Smooth muscle cell (in vitro differentiated cells): ENCODE data around the gene ST6GALNAC3. TPM values are rescaled to one million over a fixed set of nuclear protein-coding genes. Genes with fewer than 3 reads are reported as not detected.

Experiments
- DNase-seq: peaks from one replicate; lab custom pipeline; 2025; ENCODE audit not compliant: unreplicated experiment; lab: John Stamatoyannopoulos, UW
- H2AFZ ChIP-seq: fragments of 200-600 bp; sonication (generic); 2 replicates; pipeline ENCODE4 v1.6.0; 2016; ENCODE audit warnings: antibody characterized with exemption, low read depth, mild to moderate bottlenecking
- H3F3A ChIP-seq: fragments of 200-600 bp; sonication (generic); 2 replicates; pipeline ENCODE4 v1.6.0; 2017; ENCODE audit warnings: antibody characterized with exemption, low read depth
- H3K27ac ChIP-seq: fragments of 200-600 bp; sonication (generic); 2 replicates; pipeline ENCODE4 v1.5.1; 2016; ENCODE audit warnings: low read depth, mild to moderate bottlenecking
- H3K27me3 ChIP-seq: fragments of 200-600 bp; sonication (generic); 2 replicates; pipeline ENCODE4 v1.6.1; 2016; ENCODE audit warnings: low read depth, mild to moderate bottlenecking
- H3K36me3 ChIP-seq: fragments of 200-600 bp; sonication (generic); 2 replicates; pipeline ENCODE4 v1.5.1; 2016; ENCODE audit warnings: low read depth
- H3K4me1 ChIP-seq: fragments of 200-600 bp; sonication (generic); 2 replicates; pipeline ENCODE4 v1.5.1; 2016; ENCODE audit warnings: low read depth
- H3K4me2 ChIP-seq: fragments of 200-600 bp; sonication (generic); 2 replicates; pipeline ENCODE4 v1.6.0; 2016; ENCODE audit warnings: mild to moderate bottlenecking
- H3K4me3 ChIP-seq: fragments of 200-600 bp; sonication (generic); 2 replicates; pipeline ENCODE4 v1.5.1; 2016; ENCODE audit warnings: mild to moderate bottlenecking
- H3K79me2 ChIP-seq: fragments of 200-600 bp; sonication (generic); 2 replicates; pipeline ENCODE4 v1.6.0; 2016; ENCODE audit warnings: low read depth, mild to moderate bottlenecking
- H3K9ac ChIP-seq: fragments of 200-600 bp; sonication (generic); 2 replicates; pipeline ENCODE4 v1.6.0; 2016; ENCODE audit warnings: low read depth
- H3K9me3 ChIP-seq: fragments of 200-600 bp; sonication (generic); replicated peaks from 2 replicates; pipeline ENCODE4 v1.5.1; 2016; ENCODE audit warnings: low read depth
- H4K20me1 ChIP-seq: fragments of 200-600 bp; sonication (generic); 2 replicates; pipeline ENCODE4 v1.6.0; 2016; ENCODE audit warnings: low read depth
- CTCF ChIP-seq: fragments of 200-600 bp; sonication (generic); IDR thresholded peaks from 2 replicates; pipeline ENCODE4 v1.5.1; 2017; ENCODE audit warnings: borderline replicate concordance, mild to moderate bottlenecking, antibody characterized with exemption; ENCODE audit not compliant: insufficient read depth, poor library complexity, severe bottlenecking
- WGBS: methylation state at CpG from one replicate; pipeline ENCODE4 v1.1.7; 2016; ENCODE audit warnings: low lambda C conversion rate; 5-methylcytosine and 5-hydroxymethylcytosine counted together
- polyA plus RNA-seq: library from polyadenylated mRNA; unstranded; fragments of >200 nt; fragmentation: Nextera tagmentation; extraction: Ambion mirVana; gene quantifications from 2 replicates; pipeline ENCODE4 v1.2.1, GENCODE V29; 2016
- total RNA-seq: library from RNA; depleted of rRNA; stranded (reverse); fragments of >200 nt; gene quantifications from 2 replicates; pipeline ENCODE4 v1.2.3, GENCODE V29; 2014

The ST6GALNAC3 gene
- total and polyA plus RNA-seq, 2 experiments from 2014 or later, result 9.3 to 13.4 TPM

- Histone ChIP-seq H2AFZ (no peak overlapping the region), H3K79me2 (no peaks in the 10 kb centered on the region), H3K4me3 (no peak overlapping the region), H3K27me3 (no peaks in the 10 kb centered on the region), H3K4me2 (no peak overlapping the region), H4K20me1 (no peaks in the 10 kb centered on the region), H3K9me3 (no peaks in the 10 kb centered on the region), H3K36me3 (no peaks in the 10 kb centered on the region), H3K9ac (no peak overlapping the region), H3K4me1 (peaks cover 13% of the 10 kb centered on the region), H3K27ac (no peak overlapping the region), H3F3A (no peaks in the 10 kb centered on the region)
- DNase-seq, result no peak
- TF ChIP-seq CTCF, result no peak
- 85% methylated on average over 4 of the region's 4 CpGs for WGBS
Observed at GRCh38 chr1:76298399-76298798, 223.9 kb downstream of the ST6GALNAC3 start.

- no peak for TF ChIP-seq CTCF
- WGBS, result 97% methylated on average over 3 of the region's 3 CpGs
- no peaks in the 10 kb centered on the region for H3K27me3 ChIP-seq
Observed at GRCh38 chr1:76299036-76299435, 224.5 kb downstream of the ST6GALNAC3 start.

GRCh38 chr1:76300556-76300955, 226.0 kb downstream of the ST6GALNAC3 start:
- H3K27ac ChIP-seq, result no peak overlapping the region
- no peaks in the 10 kb centered on the region for H3K36me3 ChIP-seq
- no peaks in the 10 kb centered on the region for H3K79me2 ChIP-seq
- peaks cover 7% of the 10 kb centered on the region for H3K4me1 ChIP-seq
- no peaks in the 10 kb centered on the region for H4K20me1 ChIP-seq
- TF ChIP-seq CTCF, result no peak
- H3K9me3 ChIP-seq, result no peaks in the 10 kb centered on the region
- H3K4me2 ChIP-seq, result no peak overlapping the region
- H3K27me3 ChIP-seq, result no peaks in the 10 kb centered on the region
- H3K9ac ChIP-seq, result no peak overlapping the region
- WGBS, result 95% methylated on average over 3 of the region's 3 CpGs
- no peaks in the 10 kb centered on the region for H3F3A ChIP-seq
- no peak overlapping the region for H2AFZ ChIP-seq
- DNase-seq, result no peak
- no peak overlapping the region for H3K4me3 ChIP-seq

More at GRCh38 chr1:76299036-76299435, 224.5 kb downstream of the ST6GALNAC3 start:
- Histone ChIP-seq H3K79me2 (no peaks in the 10 kb centered on the region), H3F3A (no peaks in the 10 kb centered on the region), H3K27ac (no peak overlapping the region), H3K4me1 (peaks cover 12% of the 10 kb centered on the region), H2AFZ (no peak overlapping the region), H3K9me3 (no peaks in the 10 kb centered on the region), H3K9ac (no peak overlapping the region), H3K4me2 (no peak overlapping the region), H4K20me1 (no peaks in the 10 kb centered on the region), H3K4me3 (no peak overlapping the region), H3K36me3 (no peaks in the 10 kb centered on the region)
- DNase-seq, result no peak

GRCh38 chr1:76302711-76303339, 228.3 kb downstream of the ST6GALNAC3 start:
- H3K4me3 ChIP-seq, result no peak overlapping the region
- no peaks in the 10 kb centered on the region for H3K36me3 ChIP-seq
- H3K27ac ChIP-seq, result no peak overlapping the region
- no peak for TF ChIP-seq CTCF
- no peak overlapping the region for H3K9ac ChIP-seq
- no peaks in the 10 kb centered on the region for H3K79me2 ChIP-seq
- H2AFZ ChIP-seq, result no peak overlapping the region
- H3K27me3 ChIP-seq, result no peaks in the 10 kb centered on the region
- peaks cover 7% of the 10 kb centered on the region for H3K4me1 ChIP-seq
- H4K20me1 ChIP-seq, result no peaks in the 10 kb centered on the region
- 92% methylated on average over 5 of the region's 5 CpGs for WGBS
- H3K9me3 ChIP-seq, result no peaks in the 10 kb centered on the region
- no peak overlapping the region for H3K4me2 ChIP-seq
- DNase-seq, result no peak
- no peaks in the 10 kb centered on the region for H3F3A ChIP-seq
